GM18951 (cell line): ENCODE measurements around the gene DNMBP.

ENCODE experiments used
- POLR2A ChIP-seq: IDR thresholded peaks from 4 replicates; pipeline ENCODE4 v1.6.1; 2011; ENCODE audit warnings: mild to moderate bottlenecking; ENCODE audit not compliant: insufficient read length, insufficient read depth; ENCODE audit errors: extremely low read depth
- in situ Hi-C: fragments of 300-500 bp; cut with MboI; formaldehyde crosslinking; loops from one replicate; pipeline ENCODE4 v1.12.0; 2022; ENCODE audit warnings: low sequenced_read_pairs, mixed read lengths, inconsistent platforms; ENCODE audit not compliant: unreplicated experiment

The DNMBP gene

GRCh38 chr10:99855479-99856071, 154.2 kb downstream of the DNMBP start:
- TF ChIP-seq POLR2A, result no peak
- in situ Hi-C loops, result no loop called here

GRCh38 chr10:99854860-99855259, 154.9 kb downstream of the DNMBP start:
- no peak for TF ChIP-seq POLR2A
- in situ Hi-C loops, result no loop called here

GRCh38 chr10:99853655-99854054, 156.1 kb downstream of the DNMBP start:
- in situ Hi-C loops, result no loop called here

GRCh38 chr10:99852481-99853213, 157.1 kb downstream of the DNMBP start:
- no peak for TF ChIP-seq POLR2A
- in situ Hi-C loops, result no loop called here

More at GRCh38 chr10:99853655-99854054, 156.1 kb downstream of the DNMBP start:
- no peak for TF ChIP-seq POLR2A

GRCh38 chr10:99851825-99852224, 157.9 kb downstream of the DNMBP start:
- in situ Hi-C loops, result no loop called here

GRCh38 chr10:99850767-99851340, 158.9 kb downstream of the DNMBP start:
- in situ Hi-C loops, result no loop called here
- no peak for TF ChIP-seq POLR2A

More at GRCh38 chr10:99851825-99852224, 157.9 kb downstream of the DNMBP start:
- no peak for TF ChIP-seq POLR2A

GRCh38 chr10:99850021-99850766, 159.6 kb downstream of the DNMBP start:
- in situ Hi-C loops, result no loop called here
- TF ChIP-seq POLR2A, result no peak

GRCh38 chr10:99849536-99849935, 160.2 kb downstream of the DNMBP start:
- no peak for TF ChIP-seq POLR2A
- in situ Hi-C loops, result loop anchor here (10.0 kb wide), 1 partner anchor 195 kb away; no protein-coding TSS in a partner anchor

- TF ChIP-seq POLR2A, result no peak
- in situ Hi-C loops, result loop anchor here (10.0 kb wide), 1 partner anchor 196 kb away; no protein-coding TSS in a partner anchor
Measured at GRCh38 chr10:99849057-99849456, 160.7 kb downstream of the DNMBP start.

GRCh38 chr10:99845837-99846382, 163.8 kb downstream of the DNMBP start:
- TF ChIP-seq POLR2A, result no peak
- in situ Hi-C loops, result loop anchor here (10.0 kb wide), 1 partner anchor 199 kb away; no protein-coding TSS in a partner anchor

- in situ Hi-C loops, result loop anchor here (10.0 kb wide), 1 partner anchor 200 kb away; no protein-coding TSS in a partner anchor
- TF ChIP-seq POLR2A, result no peak
Measured at GRCh38 chr10:99844433-99844955, 165.3 kb downstream of the DNMBP start.

GRCh38 chr10:99843310-99843709, 166.4 kb downstream of the DNMBP start:
- TF ChIP-seq POLR2A, result no peak
- in situ Hi-C loops, result loop anchor here (10.0 kb wide), 1 partner anchor 201 kb away; no protein-coding TSS in a partner anchor
